Calu3 (cell line): ENCODE measurements around the gene CHL1. TPM values are rescaled to one million over a fixed set of nuclear protein-coding genes. Genes with fewer than 3 reads are reported as not detected.

Source experiments
- BruUV-seq: library from RNA; stranded (reverse); fragments of 400-500 nt; replicated peaks from 2 replicates; lab custom pipeline; 2021; lab: Mats Ljungman, UMichigan
- CTCF ChIA-PET: fragments of 300-600 bp; sonication (Branson Sonifier 250); formaldehyde crosslinking; loops from one replicate; lab custom pipeline; 2022; ENCODE audit warnings: antibody characterized with exemption; lab: Charles Lee
- DNase-seq: peaks from one replicate; pipeline ENCODE4 v3.0.0; 2022
- H3K27ac Mint-ChIP-seq: one replicate; pipeline ENCODE4 v1.8.0; 2022; ENCODE audit warnings: mixed read lengths; ENCODE audit not compliant: unreplicated experiment
- H3K27me3 Mint-ChIP-seq: one replicate; pipeline ENCODE4 v1.8.0; 2022; ENCODE audit warnings: mixed read lengths; ENCODE audit not compliant: unreplicated experiment
- H3K36me3 Mint-ChIP-seq: one replicate; pipeline ENCODE4 v1.8.0; 2022; ENCODE audit warnings: mild to moderate bottlenecking, moderate library complexity, mixed read lengths; ENCODE audit not compliant: insufficient read depth, unreplicated experiment
- H3K4me1 Mint-ChIP-seq: one replicate; pipeline ENCODE4 v1.8.0; 2022; ENCODE audit warnings: mild to moderate bottlenecking, low read depth, mixed read lengths; ENCODE audit not compliant: unreplicated experiment
- H3K4me3 Mint-ChIP-seq: one replicate; pipeline ENCODE4 v1.8.0; 2022; ENCODE audit warnings: mild to moderate bottlenecking, low read depth, moderate library complexity, mixed read lengths; ENCODE audit not compliant: unreplicated experiment
- H3K9me3 Mint-ChIP-seq: one replicate; pipeline ENCODE4 v1.8.0; 2022; ENCODE audit warnings: low read depth, mixed read lengths; ENCODE audit not compliant: unreplicated experiment
- CTCF ChIP-seq: fragments of 200-600 bp; IDR thresholded peaks from one replicate; pipeline ENCODE4 v1.8.0; 2022; ENCODE audit warnings: antibody characterized with exemption; ENCODE audit not compliant: unreplicated experiment
- intact Hi-C: fragments of 100-400 bp; cut with micrococcal nuclease; formaldehyde crosslinking; loops from one replicate; pipeline ENCODE4 v1.10.0; 2022; ENCODE audit not compliant: unreplicated experiment
- total RNA-seq: library from RNA; stranded (reverse); gene quantifications from 2 replicates; pipeline ENCODE4 v1.2.3, GENCODE V29; 2022

CHL1 gene
- total RNA-seq, 1 experiment from 2014 or later, result 0.73 TPM

- TF ChIP-seq CTCF, result no peak
- intact Hi-C loops, result loop anchor here (5.0 kb wide), 1 partner anchor 57 kb away; no protein-coding TSS in a partner anchor
- Mint-ChIP-seq H3K4me1 (peaks cover 23% of the 10 kb centered on the region), H3K36me3 (peaks cover 5% of the 10 kb centered on the region), H3K27ac (peak overlapping the region; percentile 85), H3K4me3 (no peak overlapping the region), H3K27me3 (no peaks in the 10 kb centered on the region), H3K9me3 (no peaks in the 10 kb centered on the region)
- CTCF ChIA-PET, result interaction anchor here (1.3 kb wide), 1 partner anchor 59 kb away, joined by 8 read pairs; no protein-coding TSS in a partner anchor
- no TSS peak for BruUV-seq
- DNase-seq, result no peak
These were observed 98.6 kb downstream of the CHL1 start for GRCh38 chr3:295166-295565.

DNA sequence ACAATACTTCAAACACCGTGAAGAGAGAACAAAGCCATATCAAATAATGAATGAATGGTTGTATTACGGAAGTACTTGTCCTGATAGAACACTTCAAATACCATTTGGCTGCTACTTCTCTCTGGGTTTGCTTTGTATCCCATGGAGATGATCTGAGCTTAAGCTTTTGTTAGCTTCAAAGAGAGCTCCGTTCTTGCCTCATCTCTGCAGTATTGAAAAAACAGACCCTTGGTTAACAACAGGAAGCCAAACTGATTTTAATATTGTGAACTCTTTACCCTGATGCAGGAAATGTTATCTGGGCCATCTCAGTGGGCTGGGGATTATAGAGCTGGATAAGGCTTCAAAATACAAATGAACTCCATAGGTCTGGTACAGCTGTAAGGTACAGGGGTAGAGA lies 101.0 kb downstream of the CHL1 start:
- no TSS peak for BruUV-seq
- intact Hi-C loops, result loop anchor here (5.0 kb wide), 1 partner anchor 55 kb away; no protein-coding TSS in a partner anchor
- CTCF ChIA-PET, result no interaction called here
- peaks cover 27% of the 10 kb centered on the region for H3K4me1 Mint-ChIP-seq
- no peak overlapping the region for H3K4me3 Mint-ChIP-seq
- no peaks in the 10 kb centered on the region for H3K27me3 Mint-ChIP-seq
- TF ChIP-seq CTCF, result no peak
- H3K27ac Mint-ChIP-seq, result no peak overlapping the region
- H3K36me3 Mint-ChIP-seq, result peaks cover 5% of the 10 kb centered on the region
- H3K9me3 Mint-ChIP-seq, result no peaks in the 10 kb centered on the region
- no peak for DNase-seq

GRCh38 chr3:299590-300301 lies 103.2 kb downstream of the CHL1 start:
- no peak overlapping the region for H3K27ac Mint-ChIP-seq
- H3K4me3 Mint-ChIP-seq, result no peak overlapping the region

DNA sequence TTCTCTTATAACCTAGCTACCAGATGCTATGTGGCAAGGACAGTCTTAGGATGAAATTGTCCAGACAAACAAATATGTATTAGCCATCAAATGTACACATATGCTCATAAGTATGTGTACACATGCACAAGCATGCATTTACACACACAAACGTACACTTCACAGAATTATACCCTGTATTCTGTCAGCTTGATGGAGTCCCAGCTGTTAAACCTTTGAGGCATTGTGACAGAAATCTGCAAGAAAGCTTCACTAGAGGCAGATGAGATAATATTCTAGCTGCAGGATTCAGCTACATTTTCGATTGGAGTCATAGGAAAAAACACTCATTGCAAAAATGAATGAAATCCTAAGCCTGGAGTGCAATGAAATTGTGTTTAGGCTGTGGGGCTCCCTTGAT lies 110.6 kb downstream of the CHL1 start:
- intact Hi-C loops, result no loop called here
- H3K36me3 Mint-ChIP-seq, result no peaks in the 10 kb centered on the region
- no peak for TF ChIP-seq CTCF
- BruUV-seq, result no TSS peak
- CTCF ChIA-PET, result no interaction called here
- no peak overlapping the region for H3K27ac Mint-ChIP-seq
- H3K27me3 Mint-ChIP-seq, result no peaks in the 10 kb centered on the region
- peaks cover 4% of the 10 kb centered on the region for H3K9me3 Mint-ChIP-seq
- no peak overlapping the region for H3K4me3 Mint-ChIP-seq
- no peaks in the 10 kb centered on the region for H3K4me1 Mint-ChIP-seq
- no peak for DNase-seq

More at GRCh38 chr3:299590-300301, 103.2 kb downstream of the CHL1 start:
- Mint-ChIP-seq H3K4me1 (peaks cover 24% of the 10 kb centered on the region), H3K9me3 (peaks cover 3% of the 10 kb centered on the region), H3K27me3 (no peaks in the 10 kb centered on the region), H3K36me3 (peaks cover 4% of the 10 kb centered on the region)
- CTCF ChIA-PET, result interaction anchor here (1.0 kb wide), 1 partner anchor 55 kb away, joined by 3 read pairs; no protein-coding TSS in a partner anchor
- intact Hi-C loops, result loop anchor here (5.0 kb wide), 1 partner anchor 53 kb away; no protein-coding TSS in a partner anchor
- no peak for TF ChIP-seq CTCF
- no TSS peak for BruUV-seq
- peak; percentile 41 for DNase-seq
